ENCODE measurements around the gene RNF144A. TPM values are rescaled to one million over a fixed set of nuclear protein-coding genes. Genes with fewer than 3 reads are reported as not detected.

Gene RNF144A
- total RNA-seq, 1 experiment from 2014 or later: 10.6 TPM

- peaks cover 33 to 35% of the 10 kb centered on the region in 2 experiments for H3K4me1 Mint-ChIP-seq
- WGBS (ENCODE audit: extremely low coverage, insufficient read length, low lambda C conversion rate): no CpG with 5 or more reads among the region's 12 CpGs
These were observed 69.7 kb downstream of the RNF144A start for GRCh38 chr2:6986912-6987361.

More at GRCh38 chr2:6986912-6987361, 69.7 kb downstream of the RNF144A start:
- H3K36me3 Mint-ChIP-seq (ENCODE audit: insufficient read depth in 1 of 3, low read depth in 3 of 3): peaks cover 9 to 23% (median 12%) of the 10 kb centered on the region in 3 experiments
- Histone ChIP-seq H3K18ac (ENCODE audit: insufficient read length, low read depth, low read length) (no peak overlapping the region), H4K20me1 (ENCODE audit: control insufficient read depth, insufficient read depth, insufficient read length) (no peaks in the 10 kb centered on the region), H3K23me2 (ENCODE audit: insufficient read length, low read depth, low read length, poor library complexity, severe bottlenecking) (no peaks in the 10 kb centered on the region), H2BK5ac (ENCODE audit: insufficient read length, low read length) (no peak overlapping the region), H3K79me2 (ENCODE audit: insufficient read depth, low read length) (no peaks in the 10 kb centered on the region), H3K4me1 (ENCODE audit: insufficient read depth, low read length) (peaks cover 5% of the 10 kb centered on the region; the same call in 1 of the 2 replicates), H2BK20ac (ENCODE audit: low read depth, low read length, poor library complexity, severe bottlenecking) (no peak overlapping the region), H2BK12ac (ENCODE audit: insufficient read length, low read depth, low read length) (no peak overlapping the region), H4K8ac (replicated peaks; ENCODE audit: insufficient read length, low read depth, low read length) (no peak overlapping the region), H3K9ac (ENCODE audit: extremely low read depth, insufficient read length, low read length) (no peak overlapping the region), H3K4ac (ENCODE audit: low read depth, low read length) (no peak overlapping the region), H2BK15ac (ENCODE audit: low read depth, low read length) (no peak overlapping the region), H2AK5ac (ENCODE audit: insufficient read length, low read length) (no peak overlapping the region), H4K5ac (ENCODE audit: insufficient read length, low read depth, low read length) (no peak overlapping the region), H3K23ac (ENCODE audit: insufficient read length, low read depth, low read length) (no peak overlapping the region), H3K27ac (ENCODE audit: insufficient read length, low read depth, low read length) (no peak overlapping the region), H2AFZ (ENCODE audit: low read length) (no peak overlapping the region), H2BK120ac (ENCODE audit: low read depth, low read length, poor library complexity, severe bottlenecking) (no peak overlapping the region), H3K4me2 (ENCODE audit: insufficient read depth, insufficient read length, low read length) (no peak overlapping the region), H4K91ac (ENCODE audit: insufficient read length, low read depth, low read length) (no peak overlapping the region), H3T11ph (ENCODE audit: low read length) (no peak overlapping the region), H3K56ac (ENCODE audit: insufficient read length, low read depth, low read length) (no peak overlapping the region), H3K9me3 (ENCODE audit: control insufficient read depth, low read depth, low read length) (no peaks in the 10 kb centered on the region), H3K79me1 (ENCODE audit: insufficient read depth, low read depth, low read length, poor library complexity, severe bottlenecking) (no peaks in the 10 kb centered on the region), H3K14ac (ENCODE audit: insufficient read depth, low read length) (no peak overlapping the region), H3K27me3 (ENCODE audit: insufficient read depth, low read length) (no peaks in the 10 kb centered on the region)
- H3K9me3 Mint-ChIP-seq: peaks cover 7 to 9% of the 10 kb centered on the region in 2 experiments
- no peak for DNase-seq
- H3K27ac Mint-ChIP-seq: no peak overlapping the region; a peak in 1 of 7 replicates
- TF ChIP-seq CTCF (conservative IDR thresholded peaks at IDR 0.05): no peak
- H3K27me3 Mint-ChIP-seq (ENCODE audit: low read depth): no peaks in the 10 kb centered on the region
- no peak overlapping the region for H3K4me3 Mint-ChIP-seq

Data from H9 (cell line).